GM23338 (cell line): ENCODE measurements around the gene IGFBP5. TPM values are rescaled to one million over a fixed set of nuclear protein-coding genes. Genes with fewer than 3 reads are reported as not detected.

Source experiments
- ATAC-seq: fragments of 200-7000 bp; cut with Tn5 transposase; 3 replicates; pipeline ENCODE4 v1.9.1; 2020
- DNase-seq: peaks from one replicate; pipeline ENCODE4 v3.0.0-alpha.2; 2015; ENCODE audit warnings: low spot score
- H2AFZ ChIP-seq: fragments of 200-600 bp; sonication (generic); 2 replicates; pipeline ENCODE4 v1.8.0; 2016; ENCODE audit warnings: antibody characterized with exemption, mild to moderate bottlenecking, moderate library complexity
- H3F3A ChIP-seq: fragments of 200-600 bp; sonication (generic); replicated peaks from 2 replicates; pipeline ENCODE4 v1.8.0; 2017; ENCODE audit warnings: antibody characterized with exemption, mixed run types, low read depth
- H3K27ac ChIP-seq: fragments of 200-600 bp; sonication (generic); 2 replicates; pipeline ENCODE4 v1.6.1; 2016; ENCODE audit warnings: low read depth
- H3K27me3 ChIP-seq: fragments of 200-600 bp; sonication (generic); 2 replicates; pipeline ENCODE4 v1.8.0; 2016; ENCODE audit warnings: mild to moderate bottlenecking, mixed run types, moderate library complexity; ENCODE audit not compliant: insufficient read depth
- H3K36me3 ChIP-seq: fragments of 200-600 bp; sonication (generic); 2 replicates; pipeline ENCODE4 v1.8.0; 2016; ENCODE audit warnings: mild to moderate bottlenecking; ENCODE audit not compliant: insufficient read depth
- H3K4me1 ChIP-seq: fragments of 200-600 bp; sonication (generic); 2 replicates; pipeline ENCODE4 v1.8.0; 2016; ENCODE audit warnings: mild to moderate bottlenecking, moderate library complexity; ENCODE audit not compliant: insufficient read depth
- H3K4me2 ChIP-seq: fragments of 200-600 bp; sonication (generic); 2 replicates; pipeline ENCODE4 v1.7.1; 2017; ENCODE audit warnings: mixed run types
- H3K4me3 ChIP-seq: fragments of 200-600 bp; sonication (generic); 2 replicates; pipeline ENCODE4 v1.6.1; 2016; ENCODE audit warnings: mixed run types
- H3K79me2 ChIP-seq: fragments of 200-600 bp; sonication (generic); replicated peaks from 2 replicates; pipeline ENCODE4 v1.8.0; 2017; ENCODE audit warnings: mild to moderate bottlenecking; ENCODE audit not compliant: insufficient read depth
- H3K9me2 ChIP-seq: fragments of 200-600 bp; sonication (generic); 2 replicates; pipeline ENCODE4 v1.8.0; 2017; ENCODE audit not compliant: insufficient read depth
- H4K20me1 ChIP-seq: fragments of 200-600 bp; sonication (generic); replicated peaks from 2 replicates; pipeline ENCODE4 v1.8.0; 2017; ENCODE audit warnings: mild to moderate bottlenecking; ENCODE audit not compliant: insufficient read depth
- H3K27ac Mint-ChIP-seq: 2 replicates; pipeline ENCODE4 v1.8.0; 2020; ENCODE audit warnings: inconsistent platforms, mild to moderate bottlenecking, moderate library complexity, mixed read lengths
- H3K27me3 Mint-ChIP-seq: 3 replicates; pipeline ENCODE4 v1.8.0; 2022; ENCODE audit warnings: low read depth, mild to moderate bottlenecking, moderate library complexity, mixed read lengths, inconsistent platforms; ENCODE audit not compliant: insufficient read depth, poor library complexity
- H3K36me3 Mint-ChIP-seq: 3 replicates; pipeline ENCODE4 v1.8.0; 2021; ENCODE audit warnings: low read depth, mild to moderate bottlenecking, inconsistent platforms, moderate library complexity, mixed read lengths
- H3K4me1 Mint-ChIP-seq: 3 replicates; pipeline ENCODE4 v1.8.0; 2020; ENCODE audit warnings: mild to moderate bottlenecking, inconsistent platforms, mixed read lengths
- H3K4me3 Mint-ChIP-seq: 3 replicates; pipeline ENCODE4 v1.8.0; 2021; ENCODE audit warnings: moderate library complexity, mild to moderate bottlenecking, inconsistent platforms, mixed read lengths
- H3K9me3 Mint-ChIP-seq: 3 replicates; pipeline ENCODE4 v1.8.0; 2020; ENCODE audit warnings: moderate library complexity, mild to moderate bottlenecking, inconsistent platforms, mixed read lengths
- CREB1 ChIP-seq: fragments of 250-450 bp; sonication (Bioruptor Pico); IDR thresholded peaks from 2 replicates; pipeline ENCODE4 v1.5.0; 2020; ENCODE audit warnings: low read depth, mild to moderate bottlenecking, moderate library complexity
- EZH2 ChIP-seq: fragments of 200-600 bp; sonication (generic); IDR thresholded peaks from one replicate; pipeline ENCODE4 v1.8.0; 2017; ENCODE audit warnings: antibody characterized with exemption, mild to moderate bottlenecking, low read depth; ENCODE audit not compliant: unreplicated experiment
- EZH2phosphoT487 ChIP-seq: fragments of 200-600 bp; sonication (generic); IDR thresholded peaks from one replicate; pipeline ENCODE4 v1.8.1; 2018; ENCODE audit warnings: antibody characterized with exemption; ENCODE audit not compliant: unreplicated experiment
- JUNB ChIP-seq: IDR thresholded peaks from one replicate; pipeline ENCODE4 v1.6.1; 2016; ENCODE audit warnings: antibody characterized with exemption; ENCODE audit not compliant: unreplicated experiment
- NANOG ChIP-seq: IDR thresholded peaks from 2 replicates; pipeline ENCODE4 v1.6.1; 2016; ENCODE audit warnings: antibody characterized with exemption, borderline replicate concordance
- POLR2AphosphoS5 ChIP-seq: IDR thresholded peaks from 2 replicates; pipeline ENCODE4 v1.6.1; 2016; ENCODE audit warnings: antibody characterized with exemption, low read depth
- STAT1 ChIP-seq: IDR thresholded peaks from one replicate; pipeline ENCODE4 v1.6.1; 2016; ENCODE audit warnings: antibody characterized with exemption; ENCODE audit not compliant: unreplicated experiment
- ZNF114 ChIP-seq: fragments of 250-450 bp; sonication (Bioruptor Pico); IDR thresholded peaks from 2 replicates; pipeline ENCODE4 v1.5.0; 2020; ENCODE audit warnings: mild to moderate bottlenecking, moderate library complexity
- polyA plus RNA-seq: library from polyadenylated mRNA; unstranded; fragments of >200 nt; fragmentation: Nextera tagmentation; extraction: Ambion mirVana; gene quantifications from 2 replicates; pipeline ENCODE4 v1.2.1, GENCODE V29; 2016
- total RNA-seq: library from RNA; depleted of rRNA; stranded (reverse); fragments of >200 nt; shearing (Covaris generic); gene quantifications from 2 replicates; pipeline ENCODE4 v1.2.3, GENCODE V29; 2014
- TF ChIP-seq, protein P1 (sequence below), 2 experiments: fragments of 200-600 bp in 1 of 2; sonication (generic) in 1 of 2; conservative IDR thresholded peaks; 2 replicates each; pipeline versions ENCODE4 v1.5.1 to v1.6.1; 2016 to 2017; ENCODE audit warnings: antibody characterized with exemption in 2 of 2, low read depth in 2 of 2, mild to moderate bottlenecking in 2 of 2, moderate library complexity in 1 of 2
- TF ChIP-seq, protein P2 (sequence below): fragments of 250-450 bp; sonication (Bioruptor Pico); IDR thresholded peaks from 2 replicates; pipeline ENCODE4 v1.5.0; 2020; ENCODE audit warnings: mild to moderate bottlenecking, moderate library complexity
- TF ChIP-seq, protein P3 (sequence below): IDR thresholded peaks from 2 replicates; pipeline ENCODE4 v1.6.1; 2016; ENCODE audit warnings: antibody characterized with exemption

IGFBP5 gene
- total and polyA plus RNA-seq, 2 experiments from 2014 or later = 0.70 to 2.5 TPM

GRCh38 chr2:216698895-216699294, 3.5 kb upstream of the IGFBP5 start:
- Mint-ChIP-seq H3K36me3 (no peaks in the 10 kb centered on the region), H3K27me3 (peaks cover 19% of the 10 kb centered on the region), H3K27ac (no peak overlapping the region), H3K9me3 (no peaks in the 10 kb centered on the region), H3K4me3 (no peak overlapping the region), H3K4me1 (peaks cover 14% of the 10 kb centered on the region)
- Histone ChIP-seq H3K27ac (no peak overlapping the region), H3K4me3 (no peak overlapping the region), H3K27me3 (peaks cover 24% of the 10 kb centered on the region), H2AFZ (no peak overlapping the region), H3K4me2 (no peak overlapping the region), H3K9me2 (no peaks in the 10 kb centered on the region), H3K36me3 (no peaks in the 10 kb centered on the region), H3F3A (no peaks in the 10 kb centered on the region), H4K20me1 (no peaks in the 10 kb centered on the region), H3K79me2 (no peaks in the 10 kb centered on the region), H3K4me1 (peaks cover 8% of the 10 kb centered on the region)
- peak; percentile 89 for DNase-seq
- TF ChIP-seq, protein P1, sequence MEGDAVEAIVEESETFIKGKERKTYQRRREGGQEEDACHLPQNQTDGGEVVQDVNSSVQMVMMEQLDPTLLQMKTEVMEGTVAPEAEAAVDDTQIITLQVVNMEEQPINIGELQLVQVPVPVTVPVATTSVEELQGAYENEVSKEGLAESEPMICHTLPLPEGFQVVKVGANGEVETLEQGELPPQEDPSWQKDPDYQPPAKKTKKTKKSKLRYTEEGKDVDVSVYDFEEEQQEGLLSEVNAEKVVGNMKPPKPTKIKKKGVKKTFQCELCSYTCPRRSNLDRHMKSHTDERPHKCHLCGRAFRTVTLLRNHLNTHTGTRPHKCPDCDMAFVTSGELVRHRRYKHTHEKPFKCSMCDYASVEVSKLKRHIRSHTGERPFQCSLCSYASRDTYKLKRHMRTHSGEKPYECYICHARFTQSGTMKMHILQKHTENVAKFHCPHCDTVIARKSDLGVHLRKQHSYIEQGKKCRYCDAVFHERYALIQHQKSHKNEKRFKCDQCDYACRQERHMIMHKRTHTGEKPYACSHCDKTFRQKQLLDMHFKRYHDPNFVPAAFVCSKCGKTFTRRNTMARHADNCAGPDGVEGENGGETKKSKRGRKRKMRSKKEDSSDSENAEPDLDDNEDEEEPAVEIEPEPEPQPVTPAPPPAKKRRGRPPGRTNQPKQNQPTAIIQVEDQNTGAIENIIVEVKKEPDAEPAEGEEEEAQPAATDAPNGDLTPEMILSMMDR (conservative IDR thresholded peaks at IDR 0.05; ENCODE audit: low read depth in 2 of 2) = peak; percentile 71 to 95
- no peak for TF ChIP-seq EZH2phosphoT487
- peak; percentile 17 for ATAC-seq

- Histone ChIP-seq H3K27me3 (peaks cover 28% of the 10 kb centered on the region), H3K27ac (no peak overlapping the region), H2AFZ (no peak overlapping the region), H3K4me2 (no peak overlapping the region), H3F3A (no peaks in the 10 kb centered on the region), H4K20me1 (no peaks in the 10 kb centered on the region), H3K4me3 (no peak overlapping the region), H3K36me3 (no peaks in the 10 kb centered on the region), H3K4me1 (peaks cover 8% of the 10 kb centered on the region), H3K79me2 (no peaks in the 10 kb centered on the region), H3K9me2 (no peaks in the 10 kb centered on the region)
- Mint-ChIP-seq H3K27ac (no peak overlapping the region), H3K4me1 (peaks cover 18% of the 10 kb centered on the region), H3K4me3 (no peak overlapping the region), H3K36me3 (no peaks in the 10 kb centered on the region), H3K9me3 (no peaks in the 10 kb centered on the region), H3K27me3 (peaks cover 21% of the 10 kb centered on the region)
- DNase-seq (no peak), ATAC-seq (no peak)
- TF ChIP-seq EZH2 = no peak
- TF ChIP-seq, protein P2, sequence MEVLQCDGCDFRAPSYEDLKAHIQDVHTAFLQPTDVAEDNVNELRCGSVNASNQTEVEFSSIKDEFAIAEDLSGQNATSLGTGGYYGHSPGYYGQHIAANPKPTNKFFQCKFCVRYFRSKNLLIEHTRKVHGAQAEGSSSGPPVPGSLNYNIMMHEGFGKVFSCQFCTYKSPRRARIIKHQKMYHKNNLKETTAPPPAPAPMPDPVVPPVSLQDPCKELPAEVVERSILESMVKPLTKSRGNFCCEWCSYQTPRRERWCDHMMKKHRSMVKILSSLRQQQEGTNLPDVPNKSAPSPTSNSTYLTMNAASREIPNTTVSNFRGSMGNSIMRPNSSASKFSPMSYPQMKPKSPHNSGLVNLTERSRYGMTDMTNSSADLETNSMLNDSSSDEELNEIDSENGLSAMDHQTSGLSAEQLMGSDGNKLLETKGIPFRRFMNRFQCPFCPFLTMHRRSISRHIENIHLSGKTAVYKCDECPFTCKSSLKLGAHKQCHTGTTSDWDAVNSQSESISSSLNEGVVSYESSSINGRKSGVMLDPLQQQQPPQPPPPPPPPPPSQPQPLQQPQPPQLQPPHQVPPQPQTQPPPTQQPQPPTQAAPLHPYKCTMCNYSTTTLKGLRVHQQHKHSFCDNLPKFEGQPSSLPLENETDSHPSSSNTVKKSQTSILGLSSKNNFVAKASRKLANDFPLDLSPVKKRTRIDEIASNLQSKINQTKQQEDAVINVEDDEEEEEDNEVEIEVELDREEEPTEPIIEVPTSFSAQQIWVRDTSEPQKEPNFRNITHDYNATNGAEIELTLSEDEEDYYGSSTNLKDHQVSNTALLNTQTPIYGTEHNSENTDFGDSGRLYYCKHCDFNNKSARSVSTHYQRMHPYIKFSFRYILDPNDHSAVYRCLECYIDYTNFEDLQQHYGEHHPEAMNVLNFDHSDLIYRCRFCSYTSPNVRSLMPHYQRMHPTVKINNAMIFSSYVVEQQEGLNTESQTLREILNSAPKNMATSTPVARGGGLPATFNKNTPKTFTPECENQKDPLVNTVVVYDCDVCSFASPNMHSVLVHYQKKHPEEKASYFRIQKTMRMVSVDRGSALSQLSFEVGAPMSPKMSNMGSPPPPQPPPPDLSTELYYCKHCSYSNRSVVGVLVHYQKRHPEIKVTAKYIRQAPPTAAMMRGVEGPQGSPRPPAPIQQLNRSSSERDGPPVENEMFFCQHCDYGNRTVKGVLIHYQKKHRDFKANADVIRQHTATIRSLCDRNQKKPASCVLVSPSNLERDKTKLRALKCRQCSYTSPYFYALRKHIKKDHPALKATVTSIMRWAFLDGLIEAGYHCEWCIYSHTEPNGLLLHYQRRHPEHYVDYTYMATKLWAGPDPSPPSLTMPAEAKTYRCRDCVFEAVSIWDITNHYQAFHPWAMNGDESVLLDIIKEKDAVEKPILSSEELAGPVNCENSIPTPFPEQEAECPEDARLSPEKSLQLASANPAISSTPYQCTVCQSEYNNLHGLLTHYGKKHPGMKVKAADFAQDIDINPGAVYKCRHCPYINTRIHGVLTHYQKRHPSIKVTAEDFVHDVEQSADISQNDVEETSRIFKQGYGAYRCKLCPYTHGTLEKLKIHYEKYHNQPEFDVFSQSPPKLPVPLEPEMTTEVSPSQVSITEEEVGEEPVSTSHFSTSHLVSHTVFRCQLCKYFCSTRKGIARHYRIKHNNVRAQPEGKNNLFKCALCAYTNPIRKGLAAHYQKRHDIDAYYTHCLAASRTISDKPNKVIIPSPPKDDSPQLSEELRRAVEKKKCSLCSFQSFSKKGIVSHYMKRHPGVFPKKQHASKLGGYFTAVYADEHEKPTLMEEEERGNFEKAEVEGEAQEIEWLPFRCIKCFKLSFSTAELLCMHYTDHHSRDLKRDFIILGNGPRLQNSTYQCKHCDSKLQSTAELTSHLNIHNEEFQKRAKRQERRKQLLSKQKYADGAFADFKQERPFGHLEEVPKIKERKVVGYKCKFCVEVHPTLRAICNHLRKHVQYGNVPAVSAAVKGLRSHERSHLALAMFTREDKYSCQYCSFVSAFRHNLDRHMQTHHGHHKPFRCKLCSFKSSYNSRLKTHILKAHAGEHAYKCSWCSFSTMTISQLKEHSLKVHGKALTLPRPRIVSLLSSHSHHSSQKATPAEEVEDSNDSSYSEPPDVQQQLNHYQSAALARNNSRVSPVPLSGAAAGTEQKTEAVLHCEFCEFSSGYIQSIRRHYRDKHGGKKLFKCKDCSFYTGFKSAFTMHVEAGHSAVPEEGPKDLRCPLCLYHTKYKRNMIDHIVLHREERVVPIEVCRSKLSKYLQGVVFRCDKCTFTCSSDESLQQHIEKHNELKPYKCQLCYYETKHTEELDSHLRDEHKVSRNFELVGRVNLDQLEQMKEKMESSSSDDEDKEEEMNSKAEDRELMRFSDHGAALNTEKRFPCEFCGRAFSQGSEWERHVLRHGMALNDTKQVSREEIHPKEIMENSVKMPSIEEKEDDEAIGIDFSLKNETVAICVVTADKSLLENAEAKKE = no peak
- no peak for TF ChIP-seq CREB1
- TF ChIP-seq STAT1 = no peak
- TF ChIP-seq, protein P1 (conservative IDR thresholded peaks at IDR 0.05; ENCODE audit: low read depth in 2 of 2) = no peak
- TF ChIP-seq POLR2AphosphoS5 = no peak
- TF ChIP-seq JUNB = no peak
- no peak for TF ChIP-seq ZNF114 (CRISPR knock-in tag)
- no peak for TF ChIP-seq NANOG
- TF ChIP-seq, protein P3, sequence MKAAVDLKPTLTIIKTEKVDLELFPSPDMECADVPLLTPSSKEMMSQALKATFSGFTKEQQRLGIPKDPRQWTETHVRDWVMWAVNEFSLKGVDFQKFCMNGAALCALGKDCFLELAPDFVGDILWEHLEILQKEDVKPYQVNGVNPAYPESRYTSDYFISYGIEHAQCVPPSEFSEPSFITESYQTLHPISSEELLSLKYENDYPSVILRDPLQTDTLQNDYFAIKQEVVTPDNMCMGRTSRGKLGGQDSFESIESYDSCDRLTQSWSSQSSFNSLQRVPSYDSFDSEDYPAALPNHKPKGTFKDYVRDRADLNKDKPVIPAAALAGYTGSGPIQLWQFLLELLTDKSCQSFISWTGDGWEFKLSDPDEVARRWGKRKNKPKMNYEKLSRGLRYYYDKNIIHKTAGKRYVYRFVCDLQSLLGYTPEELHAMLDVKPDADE = no peak
- no peak for TF ChIP-seq EZH2phosphoT487
Observed at GRCh38 chr2:216698293-216698692, 2.9 kb upstream of the IGFBP5 start.
